H9 (cell line): ENCODE measurements around the gene SH3GLB2. TPM values are rescaled to one million over a fixed set of nuclear protein-coding genes. Genes with fewer than 3 reads are reported as not detected.

ENCODE experiments used
- DNase-seq: peaks from one replicate; pipeline ENCODE4 v3.0.0-alpha.2; 2017
- H2AFZ ChIP-seq: one replicate; pipeline ENCODE4 v1.6.1; 2013; ENCODE audit warnings: mild to moderate bottlenecking, low read length, control low read depth, moderate library complexity
- H2AK5ac ChIP-seq: 2 replicates; pipeline ENCODE4 v1.6.1; 2013; ENCODE audit warnings: low read length, control low read depth, mixed read lengths; ENCODE audit not compliant: insufficient read length
- H2BK120ac ChIP-seq: one replicate; pipeline ENCODE4 v1.6.1; 2013; ENCODE audit warnings: low read depth, mild to moderate bottlenecking, low read length, control low read depth, inconsistent platforms; ENCODE audit not compliant: poor library complexity, severe bottlenecking
- H2BK12ac ChIP-seq: 2 replicates; pipeline ENCODE4 v1.6.1; 2013; ENCODE audit warnings: low read length, control low read depth, mixed read lengths, low read depth; ENCODE audit not compliant: insufficient read length
- H2BK15ac ChIP-seq: 2 replicates; pipeline ENCODE4 v1.6.1; 2013; ENCODE audit warnings: low read depth, low read length, control low read depth
- H2BK20ac ChIP-seq: one replicate; pipeline ENCODE4 v1.6.1; 2013; ENCODE audit warnings: low read depth, mild to moderate bottlenecking, low read length, control low read depth, inconsistent platforms; ENCODE audit not compliant: poor library complexity, severe bottlenecking
- H2BK5ac ChIP-seq: 2 replicates; pipeline ENCODE4 v1.6.1; 2013; ENCODE audit warnings: low read length, control low read depth, mixed read lengths; ENCODE audit not compliant: insufficient read length
- H3K14ac ChIP-seq: 2 replicates; pipeline ENCODE4 v1.6.1; 2013; ENCODE audit warnings: low read length, control low read depth; ENCODE audit not compliant: insufficient read depth
- H3K18ac ChIP-seq: 2 replicates; pipeline ENCODE4 v1.6.1; 2013; ENCODE audit warnings: low read depth, mild to moderate bottlenecking, mixed read lengths, low read length, control low read depth; ENCODE audit not compliant: insufficient read length
- H3K23ac ChIP-seq: 2 replicates; pipeline ENCODE4 v1.6.1; 2013; ENCODE audit warnings: low read length, control low read depth, mixed read lengths, low read depth; ENCODE audit not compliant: insufficient read length
- H3K23me2 ChIP-seq: 2 replicates; pipeline ENCODE4 v1.6.1; 2013; ENCODE audit warnings: low read depth, mild to moderate bottlenecking, mixed read lengths, low read length, control low read depth; ENCODE audit not compliant: insufficient read length, poor library complexity, severe bottlenecking
- H3K27ac ChIP-seq: 2 replicates; pipeline ENCODE4 v1.5.1; 2013; ENCODE audit warnings: low read length, control low read depth, mixed read lengths, low read depth; ENCODE audit not compliant: insufficient read length
- H3K27me3 ChIP-seq: 2 replicates; pipeline ENCODE4 v1.6.1; 2013; ENCODE audit warnings: low read length, control low read depth, inconsistent platforms; ENCODE audit not compliant: insufficient read depth
- H3K4ac ChIP-seq: 2 replicates; pipeline ENCODE4 v1.6.1; 2013; ENCODE audit warnings: low read depth, mild to moderate bottlenecking, control low read depth, inconsistent platforms, low read length, moderate library complexity
- H3K4me1 ChIP-seq: 2 replicates; pipeline ENCODE4 v1.6.1; 2013; ENCODE audit warnings: low read length, control low read depth, inconsistent platforms; ENCODE audit not compliant: insufficient read depth
- H3K4me2 ChIP-seq: 2 replicates; pipeline ENCODE4 v1.6.1; 2013; ENCODE audit warnings: low read length, control low read depth, mixed read lengths; ENCODE audit not compliant: insufficient read length, insufficient read depth
- H3K56ac ChIP-seq: 2 replicates; pipeline ENCODE4 v1.6.1; 2013; ENCODE audit warnings: low read depth, mild to moderate bottlenecking, mixed read lengths, low read length, control low read depth; ENCODE audit not compliant: insufficient read length
- H3K79me1 ChIP-seq: 2 replicates; pipeline ENCODE4 v1.6.1; 2013; ENCODE audit warnings: low read depth, mild to moderate bottlenecking, moderate library complexity, low read length, control low read depth, inconsistent platforms; ENCODE audit not compliant: insufficient read depth, poor library complexity, severe bottlenecking
- H3K79me2 ChIP-seq: 2 replicates; pipeline ENCODE4 v1.6.1; 2013; ENCODE audit warnings: low read length, control low read depth, inconsistent platforms; ENCODE audit not compliant: insufficient read depth
- H3K9ac ChIP-seq: 2 replicates; pipeline ENCODE4 v1.6.1; 2013; ENCODE audit warnings: low read length, control low read depth, mixed read lengths; ENCODE audit not compliant: insufficient read length; ENCODE audit errors: extremely low read depth
- H3K9me3 ChIP-seq: one replicate; pipeline ENCODE4 v1.6.1; 2013; ENCODE audit warnings: low read depth, low read length, inconsistent platforms; ENCODE audit not compliant: control insufficient read depth
- H3T11ph ChIP-seq: one replicate; pipeline ENCODE4 v1.6.1; 2013; ENCODE audit warnings: mild to moderate bottlenecking, low read length, control low read depth, inconsistent platforms
- H4K20me1 ChIP-seq: one replicate; pipeline ENCODE4 v1.6.1; 2013; ENCODE audit not compliant: control insufficient read depth, insufficient read length, insufficient read depth
- H4K5ac ChIP-seq: 2 replicates; pipeline ENCODE4 v1.6.1; 2013; ENCODE audit warnings: low read depth, mild to moderate bottlenecking, mixed read lengths, low read length, control low read depth; ENCODE audit not compliant: insufficient read length
- H4K8ac ChIP-seq: replicated peaks from 2 replicates; pipeline ENCODE4 v1.6.1; 2013; ENCODE audit warnings: low read length, control low read depth, mixed read lengths, low read depth; ENCODE audit not compliant: insufficient read length
- H4K91ac ChIP-seq: 2 replicates; pipeline ENCODE4 v1.6.1; 2013; ENCODE audit warnings: low read depth, mild to moderate bottlenecking, moderate library complexity, mixed read lengths, low read length, control low read depth; ENCODE audit not compliant: insufficient read length
- H3K27ac Mint-ChIP-seq, 3 experiments: 2 replicates in 2 of 3; 3 replicates in 1 of 3; pipeline ENCODE4 v1.8.0; 2020 to 2021; ENCODE audit warnings: mixed read lengths in 3 of 3, mild to moderate bottlenecking in 1 of 3, moderate library complexity in 1 of 3
- H3K27me3 Mint-ChIP-seq: 2 replicates; pipeline ENCODE4 v1.8.0; 2021; ENCODE audit warnings: low read depth, mild to moderate bottlenecking, moderate library complexity, mixed read lengths
- H3K36me3 Mint-ChIP-seq, 3 experiments: 2 replicates in 2 of 3; 3 replicates in 1 of 3; pipeline ENCODE4 v1.8.0; 2020 to 2021; ENCODE audit warnings: low read depth in 3 of 3, mixed read lengths in 3 of 3; ENCODE audit not compliant: insufficient read depth in 1 of 3
- H3K4me1 Mint-ChIP-seq, 2 experiments: 2 replicates each; pipeline ENCODE4 v1.8.0; 2020; ENCODE audit warnings: mixed read lengths in 2 of 2
- H3K4me3 Mint-ChIP-seq, 2 experiments: 2 replicates in 1 of 2; 3 replicates in 1 of 2; pipeline ENCODE4 v1.8.0; 2020 to 2021; ENCODE audit warnings: mild to moderate bottlenecking in 2 of 2, mixed read lengths in 2 of 2, moderate library complexity in 1 of 2
- H3K9me3 Mint-ChIP-seq, 2 experiments: 2 replicates in 1 of 2; 3 replicates in 1 of 2; pipeline ENCODE4 v1.8.0; 2020; ENCODE audit warnings: mild to moderate bottlenecking in 2 of 2, mixed read lengths in 2 of 2, moderate library complexity in 1 of 2
- WGBS: extraction: QIAGEN DNeasy Blood & Tissue Kit; methylation state at CpG from one replicate; pipeline ENCODE4 v1.1.7; 2013; ENCODE audit warnings: missing lambda C conversion rate, low lambda C conversion rate, mixed read lengths; ENCODE audit not compliant: insufficient read length; ENCODE audit errors: extremely low coverage; 5-methylcytosine and 5-hydroxymethylcytosine counted together
- total RNA-seq: library from RNA; stranded (reverse); gene quantifications from 2 replicates; pipeline ENCODE4 v1.2.1, GENCODE V29; 2021
- TF ChIP-seq, protein P1 (sequence below): fragments of 200-600 bp; sonication (generic); conservative IDR thresholded peaks from 3 replicates; pipeline ENCODE4 v1.8.0; 2021; ENCODE audit warnings: antibody characterized with exemption, mild to moderate bottlenecking

The SH3GLB2 gene
- total RNA-seq, 1 experiment from 2014 or later = 69.5 TPM

DNA sequence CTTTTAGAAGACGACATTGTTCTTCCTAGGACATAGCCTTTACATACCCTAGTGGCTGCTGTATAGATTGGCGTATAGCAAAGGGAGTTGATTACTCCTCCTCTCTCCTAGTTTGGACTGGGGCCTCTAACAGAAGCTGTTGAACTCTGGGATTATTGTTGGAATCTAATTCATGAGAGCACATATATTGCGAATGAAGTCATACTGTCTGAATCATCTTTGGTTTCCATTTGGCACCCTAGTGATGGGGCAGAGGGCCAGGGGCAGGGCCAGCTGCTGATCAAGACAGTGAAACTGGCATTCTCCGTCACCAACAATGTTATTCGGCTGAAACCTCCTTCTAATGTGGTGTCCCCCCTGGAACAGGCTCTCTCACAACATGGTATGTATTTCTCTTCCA lies 40.3 kb downstream of the SH3GLB2 start:
- no peak overlapping the region for H2AFZ ChIP-seq
- no peaks in the 10 kb centered on the region for H3K79me1 ChIP-seq
- H3K9me3 Mint-ChIP-seq = no peaks in the 10 kb centered on the region
- no peaks in the 10 kb centered on the region for H3K4me1 ChIP-seq
- H3K36me3 Mint-ChIP-seq = peaks cover 31 to 76% (median 68%) of the 10 kb centered on the region in 3 experiments; a peak in 6 of 7 replicates
- no peaks in the 10 kb centered on the region for H3K4me1 Mint-ChIP-seq
- H3K79me2 ChIP-seq = no peaks in the 10 kb centered on the region
- H3T11ph ChIP-seq = no peak overlapping the region
- H4K8ac ChIP-seq = no peak overlapping the region
- no peak overlapping the region for H4K5ac ChIP-seq
- no peak overlapping the region for H2AK5ac ChIP-seq
- no peak overlapping the region for H3K4me3 Mint-ChIP-seq
- no peak overlapping the region for H2BK120ac ChIP-seq
- no peaks in the 10 kb centered on the region for H3K9me3 ChIP-seq
- no peak overlapping the region for H3K4me2 ChIP-seq
- no peaks in the 10 kb centered on the region for H4K20me1 ChIP-seq
- no peak overlapping the region for H3K56ac ChIP-seq
- no peak overlapping the region for H3K4ac ChIP-seq
- no peak overlapping the region for H3K27ac Mint-ChIP-seq
- no peak overlapping the region for H2BK20ac ChIP-seq
- no peaks in the 10 kb centered on the region for H3K27me3 ChIP-seq
- H2BK12ac ChIP-seq = no peak overlapping the region
- no peak overlapping the region for H2BK15ac ChIP-seq
- H4K91ac ChIP-seq = no peak overlapping the region
- no peak for DNase-seq
- no peaks in the 10 kb centered on the region for H3K27me3 Mint-ChIP-seq
- H3K14ac ChIP-seq = no peak overlapping the region
- H3K18ac ChIP-seq = no peak overlapping the region
- H2BK5ac ChIP-seq = no peak overlapping the region
- no peak overlapping the region for H3K27ac ChIP-seq
- H3K23me2 ChIP-seq = no peaks in the 10 kb centered on the region
- H3K9ac ChIP-seq = no peak overlapping the region
- no CpG with 5 or more reads among the region's 5 CpGs for WGBS
- no peak overlapping the region for H3K23ac ChIP-seq
- TF ChIP-seq, protein P1, sequence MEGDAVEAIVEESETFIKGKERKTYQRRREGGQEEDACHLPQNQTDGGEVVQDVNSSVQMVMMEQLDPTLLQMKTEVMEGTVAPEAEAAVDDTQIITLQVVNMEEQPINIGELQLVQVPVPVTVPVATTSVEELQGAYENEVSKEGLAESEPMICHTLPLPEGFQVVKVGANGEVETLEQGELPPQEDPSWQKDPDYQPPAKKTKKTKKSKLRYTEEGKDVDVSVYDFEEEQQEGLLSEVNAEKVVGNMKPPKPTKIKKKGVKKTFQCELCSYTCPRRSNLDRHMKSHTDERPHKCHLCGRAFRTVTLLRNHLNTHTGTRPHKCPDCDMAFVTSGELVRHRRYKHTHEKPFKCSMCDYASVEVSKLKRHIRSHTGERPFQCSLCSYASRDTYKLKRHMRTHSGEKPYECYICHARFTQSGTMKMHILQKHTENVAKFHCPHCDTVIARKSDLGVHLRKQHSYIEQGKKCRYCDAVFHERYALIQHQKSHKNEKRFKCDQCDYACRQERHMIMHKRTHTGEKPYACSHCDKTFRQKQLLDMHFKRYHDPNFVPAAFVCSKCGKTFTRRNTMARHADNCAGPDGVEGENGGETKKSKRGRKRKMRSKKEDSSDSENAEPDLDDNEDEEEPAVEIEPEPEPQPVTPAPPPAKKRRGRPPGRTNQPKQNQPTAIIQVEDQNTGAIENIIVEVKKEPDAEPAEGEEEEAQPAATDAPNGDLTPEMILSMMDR = no peak
